ENCODE results near the gene STXBP5. TPM values are rescaled to one million over a fixed set of nuclear protein-coding genes. Genes with fewer than 3 reads are reported as not detected.

STXBP5 gene
- total RNA-seq, 2 experiments from 2014 or later = 21.0 to 22.5 TPM

DNA sequence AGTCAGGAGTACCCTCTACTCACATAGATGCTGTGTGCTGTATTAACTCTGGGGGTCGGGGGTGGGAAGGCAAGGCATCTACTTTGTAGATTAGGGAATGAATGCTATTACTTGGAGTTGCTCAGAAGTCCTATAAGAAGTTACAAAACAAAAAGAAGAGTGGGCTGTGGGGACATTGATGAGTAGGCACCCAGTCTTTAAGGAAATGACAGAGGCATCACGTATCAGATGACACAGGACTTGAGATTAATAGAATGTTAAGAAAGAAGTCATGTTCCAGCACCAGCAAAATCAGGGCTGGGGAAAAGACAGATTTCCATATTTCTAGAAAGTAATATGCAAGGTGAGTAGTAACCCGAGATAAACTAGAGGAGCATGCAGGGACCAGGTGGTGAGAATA is 19.0 kb upstream of the STXBP5 start:
- Mint-ChIP-seq H3K4me3 (no peak overlapping the region), H3K27me3 (peaks cover 4% of the 10 kb centered on the region), H3K27ac (no peak overlapping the region), H3K4me1 (ENCODE audit: low read depth) (no peaks in the 10 kb centered on the region), H3K9me3 (no peaks in the 10 kb centered on the region), H3K36me3 (ENCODE audit: low read depth) (no peaks in the 10 kb centered on the region)
- H3K36me3 ChIP-seq (ENCODE audit: insufficient read depth, low read length) = no peaks in the 10 kb centered on the region
- no peaks in the 10 kb centered on the region for H3K9me3 ChIP-seq (ENCODE audit: control insufficient read depth in 1 of 2, insufficient read depth in 1 of 2, low read length in 2 of 2)
- intact Hi-C loops (cut with DNase I, micrococcal nuclease) = no loop called here
- no peak overlapping the region for H3K27ac ChIP-seq (ENCODE audit: low read depth in 1 of 2, low read length in 2 of 2)
- no peak overlapping the region for H3K4me3 ChIP-seq (ENCODE audit: low read length)
- ChIA-PET CTCF (no interaction called here), POLR2A (no interaction called here)
- no peaks in the 10 kb centered on the region for H3K4me1 ChIP-seq (ENCODE audit: insufficient read depth, low read length)
- no peaks in the 10 kb centered on the region for H3K27me3 ChIP-seq (ENCODE audit: control insufficient read depth in 1 of 2, insufficient read depth in 2 of 2, low read length in 2 of 2)
- DNase-seq (no peak), ATAC-seq (ENCODE audit: poor library complexity) (no peak)
- TF ChIP-seq, protein P1, sequence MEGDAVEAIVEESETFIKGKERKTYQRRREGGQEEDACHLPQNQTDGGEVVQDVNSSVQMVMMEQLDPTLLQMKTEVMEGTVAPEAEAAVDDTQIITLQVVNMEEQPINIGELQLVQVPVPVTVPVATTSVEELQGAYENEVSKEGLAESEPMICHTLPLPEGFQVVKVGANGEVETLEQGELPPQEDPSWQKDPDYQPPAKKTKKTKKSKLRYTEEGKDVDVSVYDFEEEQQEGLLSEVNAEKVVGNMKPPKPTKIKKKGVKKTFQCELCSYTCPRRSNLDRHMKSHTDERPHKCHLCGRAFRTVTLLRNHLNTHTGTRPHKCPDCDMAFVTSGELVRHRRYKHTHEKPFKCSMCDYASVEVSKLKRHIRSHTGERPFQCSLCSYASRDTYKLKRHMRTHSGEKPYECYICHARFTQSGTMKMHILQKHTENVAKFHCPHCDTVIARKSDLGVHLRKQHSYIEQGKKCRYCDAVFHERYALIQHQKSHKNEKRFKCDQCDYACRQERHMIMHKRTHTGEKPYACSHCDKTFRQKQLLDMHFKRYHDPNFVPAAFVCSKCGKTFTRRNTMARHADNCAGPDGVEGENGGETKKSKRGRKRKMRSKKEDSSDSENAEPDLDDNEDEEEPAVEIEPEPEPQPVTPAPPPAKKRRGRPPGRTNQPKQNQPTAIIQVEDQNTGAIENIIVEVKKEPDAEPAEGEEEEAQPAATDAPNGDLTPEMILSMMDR (IDR thresholded peaks at IDR 0.05) = no peak

DNA sequence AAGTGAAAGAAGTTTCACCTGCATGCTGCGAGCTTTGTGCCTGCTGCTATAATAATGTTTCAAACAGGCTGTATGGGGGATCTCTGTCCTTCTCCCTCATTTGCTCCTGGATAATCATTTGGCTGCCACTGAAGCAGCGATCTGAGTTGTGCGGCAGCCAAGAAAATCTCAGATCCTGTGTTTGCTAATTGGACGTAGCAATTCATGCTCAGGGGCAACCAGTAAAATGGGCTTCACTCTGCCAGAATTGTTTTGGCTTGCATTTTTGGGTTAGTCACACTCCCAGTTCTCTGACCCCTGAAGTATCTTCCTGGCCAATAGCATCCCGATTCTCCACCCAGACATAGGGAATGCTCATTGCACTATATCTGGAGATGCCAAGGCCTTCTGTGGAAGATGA is 13.7 kb upstream of the STXBP5 start:
- H3K36me3 Mint-ChIP-seq (ENCODE audit: low read depth) = no peaks in the 10 kb centered on the region
- no peak overlapping the region for H3K27ac ChIP-seq (ENCODE audit: low read depth in 1 of 2, low read length in 2 of 2)
- TF ChIP-seq, protein P1 (IDR thresholded peaks at IDR 0.05) = no peak
- H3K36me3 ChIP-seq (ENCODE audit: insufficient read depth, low read length) = no peaks in the 10 kb centered on the region
- no peak for ATAC-seq (ENCODE audit: poor library complexity)
- peaks cover 7% of the 10 kb centered on the region for H3K4me1 Mint-ChIP-seq (ENCODE audit: low read depth)
- H3K4me3 ChIP-seq (ENCODE audit: low read length) = no peak overlapping the region
- DNase-seq = no peak
- ChIA-PET CTCF (no interaction called here), POLR2A (no interaction called here)
- H3K9me3 Mint-ChIP-seq = no peaks in the 10 kb centered on the region
- no peaks in the 10 kb centered on the region for H3K4me1 ChIP-seq (ENCODE audit: insufficient read depth, low read length)
- H3K27ac Mint-ChIP-seq = no peak overlapping the region
- no peaks in the 10 kb centered on the region for H3K27me3 Mint-ChIP-seq
- no peaks in the 10 kb centered on the region for H3K27me3 ChIP-seq (ENCODE audit: control insufficient read depth in 1 of 2, insufficient read depth in 2 of 2, low read length in 2 of 2)
- no peak overlapping the region for H3K4me3 Mint-ChIP-seq
- H3K9me3 ChIP-seq (ENCODE audit: control insufficient read depth in 1 of 2, insufficient read depth in 1 of 2, low read length in 2 of 2) = no peaks in the 10 kb centered on the region
- intact Hi-C loops (cut with DNase I, micrococcal nuclease) = loop anchor here in 1 of 2 experiments (5.0 kb wide), 1 partner anchor 37 kb away; no protein-coding TSS in a partner anchor

DNA sequence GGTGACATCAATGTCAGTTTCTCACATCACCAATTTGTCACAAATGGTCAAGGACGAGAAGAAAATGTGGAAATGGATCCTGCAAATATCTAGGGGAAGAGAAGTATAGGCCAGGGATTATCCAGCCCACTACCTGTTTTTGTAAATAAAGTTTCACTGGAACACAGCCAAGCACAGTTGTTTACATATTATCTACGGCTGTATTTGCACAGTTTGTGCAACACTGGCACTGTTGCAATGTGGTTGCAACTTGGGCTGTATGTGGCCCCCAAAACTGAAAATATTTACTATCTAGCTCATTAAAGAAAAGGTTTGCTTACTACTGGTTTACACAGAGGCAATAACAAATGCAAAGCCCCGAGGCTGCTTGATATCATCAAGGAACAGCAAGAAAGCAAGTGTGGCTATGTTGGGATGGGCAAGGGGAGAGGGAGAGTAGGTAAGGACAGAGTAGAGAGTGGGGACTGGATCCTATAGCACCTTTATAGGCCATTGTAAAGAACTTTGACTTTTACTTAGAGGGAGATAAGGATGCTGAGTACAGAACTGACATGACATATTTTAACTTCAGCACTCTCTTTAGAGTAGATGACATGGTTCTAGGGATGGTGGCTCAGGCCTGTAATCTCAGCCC is 11.8 kb upstream of the STXBP5 start:
- CTCF ChIA-PET = no interaction called here
- no peaks in the 10 kb centered on the region for H3K36me3 Mint-ChIP-seq (ENCODE audit: low read depth)
- Histone ChIP-seq H3K27me3 (ENCODE audit: control insufficient read depth in 1 of 2, insufficient read depth in 2 of 2, low read length in 2 of 2) (no peaks in the 10 kb centered on the region), H3K4me3 (ENCODE audit: low read length) (no peak overlapping the region), H3K36me3 (ENCODE audit: insufficient read depth, low read length) (no peaks in the 10 kb centered on the region), H3K27ac (ENCODE audit: low read depth in 1 of 2, low read length in 2 of 2) (no peak overlapping the region), H3K4me1 (ENCODE audit: insufficient read depth, low read length) (no peaks in the 10 kb centered on the region), H3K9me3 (ENCODE audit: control insufficient read depth in 1 of 2, insufficient read depth in 1 of 2, low read length in 2 of 2) (no peaks in the 10 kb centered on the region)
- no peak for ATAC-seq (ENCODE audit: poor library complexity)
- H3K4me3 Mint-ChIP-seq = no peak overlapping the region
- TF ChIP-seq, protein P1 (IDR thresholded peaks at IDR 0.05) = no peak
- H3K4me1 Mint-ChIP-seq (ENCODE audit: low read depth) = peaks cover 7% of the 10 kb centered on the region
- H3K27ac Mint-ChIP-seq = no peak overlapping the region
- intact Hi-C loops (cut with DNase I, micrococcal nuclease) = loop anchor here in 1 of 2 experiments (5.0 kb wide), 1 partner anchor 35 kb away; no protein-coding TSS in a partner anchor
- POLR2A ChIA-PET = interaction anchor here (0.6 kb wide), 1 partner anchor 11 kb away, joined by 3 read pairs; no protein-coding TSS in a partner anchor
- no peaks in the 10 kb centered on the region for H3K9me3 Mint-ChIP-seq
- DNase-seq = no peak
- no peaks in the 10 kb centered on the region for H3K27me3 Mint-ChIP-seq
